Neural cell (in vitro differentiated cells): Measurements from ENCODE around the gene SLC25A21.

ENCODE experiments used
- CTCF ChIP-seq: fragments of 450-650 bp; IDR thresholded peaks from 2 replicates; pipeline ENCODE4 v1.5.1; 2014; ENCODE audit warnings: antibody characterized with exemption, mild to moderate bottlenecking, moderate library complexity; ENCODE audit not compliant: poor library complexity, severe bottlenecking
- SMC3 ChIP-seq: fragments of 450-650 bp; conservative IDR thresholded peaks from 2 replicates; pipeline ENCODE4 v1.6.1; 2014; ENCODE audit warnings: antibody characterized with exemption, mild to moderate bottlenecking, moderate library complexity; ENCODE audit not compliant: poor library complexity

DNA sequence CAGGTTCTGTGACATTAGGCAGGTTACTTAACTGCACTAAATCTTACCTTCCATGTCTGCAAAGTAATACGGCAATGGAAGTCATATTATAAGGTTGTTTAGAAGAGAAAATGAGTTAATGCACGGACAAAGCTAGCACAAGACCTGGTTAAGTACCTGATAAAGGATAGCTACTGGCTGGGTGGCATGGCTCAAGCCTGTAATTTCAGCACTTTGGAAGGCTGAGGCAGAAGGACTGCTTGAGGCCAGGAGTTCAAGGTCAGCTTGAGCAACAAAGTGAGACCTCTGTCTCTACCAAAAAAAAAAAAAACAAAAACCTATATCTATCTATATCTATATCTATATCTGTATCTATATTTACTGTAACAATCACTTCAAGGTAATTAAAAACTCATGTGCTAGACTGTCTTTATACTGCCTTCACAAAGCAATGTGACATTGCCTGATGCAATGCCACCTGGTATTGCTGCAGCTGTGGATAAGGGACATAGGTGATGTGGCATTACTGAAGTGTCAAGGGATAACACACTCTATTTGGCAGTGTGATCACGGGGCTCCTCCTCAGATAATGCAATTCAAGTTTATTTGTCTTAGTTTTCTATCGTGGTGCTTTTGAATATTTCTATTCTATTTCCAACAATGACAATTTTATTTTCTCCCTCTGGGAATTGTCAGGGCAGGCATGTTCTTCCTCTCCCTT lies 403.6 kb downstream of the SLC25A21 start:
- no peak for TF ChIP-seq CTCF
- no peak for TF ChIP-seq SMC3
